ENCODE data around the gene ZCCHC24. TPM values are rescaled to one million over a fixed set of nuclear protein-coding genes. Genes with fewer than 3 reads are reported as not detected.
A peak's percentile ranks its signal among the peaks of the same experiment; 100 is the strongest.

ZCCHC24 gene
- total and polyA plus RNA-seq, 2 of the 8 experiments (the other 6 are each of a cell fraction or from before 2014, with no cell fraction given) = 3.9 to 6.9 TPM

DNA sequence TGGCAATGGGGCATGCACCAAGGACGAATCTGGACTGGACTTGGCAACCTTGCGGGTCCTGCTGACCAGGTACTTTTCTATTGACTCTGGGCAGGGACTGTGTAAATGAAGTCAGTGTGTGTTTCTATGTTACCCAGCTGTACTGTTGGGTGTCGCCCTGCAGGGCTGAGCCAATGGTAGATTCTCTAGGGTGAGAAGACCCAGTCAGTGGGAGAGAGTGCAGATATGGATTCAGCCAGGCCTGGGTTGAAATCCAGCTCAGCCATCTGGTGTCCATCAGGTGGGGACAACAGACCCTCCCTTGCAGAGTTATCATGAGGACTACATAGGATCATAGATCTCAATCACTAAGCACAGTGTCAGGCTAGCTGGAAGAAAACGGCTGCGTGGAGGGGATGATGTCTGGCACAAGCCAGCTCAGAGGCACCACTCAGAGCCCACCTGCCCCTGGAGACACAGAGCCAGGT, 103.1 kb downstream of the ZCCHC24 start:
- no peak for FAIRE-seq
- 88% methylated on average over 5 of the region's 5 CpGs; no CpG with 5 or more reads in 1 of the 2 experiments for WGBS, 2 experiments (ENCODE audit: extremely low coverage in 1 of 2, insufficient coverage in 1 of 2, insufficient read length in 1 of 2, insufficient replicate concordance in 2 of 2, low coverage in 1 of 2, low lambda C conversion rate in 2 of 2, missing lambda C conversion rate in 1 of 2)

More for the DNA sequence above, 103.1 kb downstream of the ZCCHC24 start:
- Histone ChIP-seq H3K4me2 (ENCODE audit: insufficient read depth in 1 of 2, low read depth in 2 of 2, low read length in 2 of 2) (no peak overlapping the region), H2BK120ac (replicated peaks; ENCODE audit: low read depth, low read length) (no peak overlapping the region), H3K4me3 (ENCODE audit: extremely low read depth in 1 of 4, insufficient read depth in 2 of 4, low read depth in 3 of 4, low read length in 4 of 4) (no peak overlapping the region), H3K9me3 (ENCODE audit: insufficient read depth in 2 of 2, low read depth in 1 of 2, low read length in 1 of 2) (no peaks in the 10 kb centered on the region), H4K5ac (ENCODE audit: insufficient read length, low read depth, low read length) (no peak overlapping the region), H3K36me3 (ENCODE audit: control insufficient read depth in 2 of 4, insufficient read depth in 4 of 4, low read length in 3 of 4) (no peaks in the 10 kb centered on the region), H4K8ac (ENCODE audit: extremely low read depth, insufficient read depth, low read length) (no peak overlapping the region), H3K14ac (ENCODE audit: insufficient read length) (no peak overlapping the region), H3K18ac (ENCODE audit: extremely low read depth, low read length) (no peak overlapping the region), H2AK5ac (ENCODE audit: low read depth, low read length) (no peak overlapping the region), H3K4me1 (replicated peaks in 1 of 4; ENCODE audit: control insufficient read depth in 3 of 4, insufficient read depth in 4 of 4, low read length in 3 of 4) (peaks cover 0 to 8% (median 5%) of the 10 kb centered on the region in 4 experiments; a peak in 5 of 7 replicates), H2BK12ac (ENCODE audit: low read depth, low read length) (no peak overlapping the region), H3K23ac (ENCODE audit: insufficient read length) (no peak overlapping the region), H3K79me1 (ENCODE audit: low read depth, low read length) (no peaks in the 10 kb centered on the region), H3K27me3 (replicated peaks in 1 of 4; ENCODE audit: control insufficient read depth in 3 of 4, extremely low read depth in 1 of 4, insufficient read depth in 3 of 4, low read length in 3 of 4) (no peaks in the 10 kb centered on the region), H3K79me2 (ENCODE audit: control insufficient read depth in 1 of 2, insufficient read depth in 2 of 2, low read length in 2 of 2) (no peaks in the 10 kb centered on the region), H4K91ac (replicated peaks; ENCODE audit: insufficient read length, low read length) (no peak overlapping the region), H2BK20ac (ENCODE audit: low read length) (no peak overlapping the region), H4K20me1 (replicated peaks in 1 of 2; ENCODE audit: control insufficient read depth in 1 of 2, insufficient read depth in 2 of 2, low read length in 2 of 2) (no peaks in the 10 kb centered on the region), H2BK5ac (ENCODE audit: low read depth, low read length) (no peak overlapping the region), H2AFZ (ENCODE audit: low read length) (no peak overlapping the region), H3K4ac (replicated peaks; ENCODE audit: insufficient read length, low read depth, low read length) (no peak overlapping the region), H3K27ac (ENCODE audit: low read depth, low read length) (no peak overlapping the region), H2BK15ac (ENCODE audit: low read length) (0 out of 2 replicates have a peak overlapping the region, but pooled peaks have one; percentile 37), H3K56ac (replicated peaks; ENCODE audit: insufficient read length, low read depth, low read length) (no peak overlapping the region), H3K9ac (replicated peaks in 1 of 4; ENCODE audit: extremely low read depth in 1 of 4, low read depth in 3 of 4, low read length in 3 of 4) (no peak overlapping the region), H3K23me2 (ENCODE audit: low read depth, low read length) (no peaks in the 10 kb centered on the region; the same call in 1 of the 2 replicates)
- ChIA-PET CTCF (ENCODE audit: partially characterized antibody) (interaction anchor here (0.6 to 1.2 kb wide), 4 partner anchors 43 to 787 kb away, joined by 3 to 5 read pairs (median 4); no protein-coding TSS in a partner anchor), POLR2A (ENCODE audit: partially characterized antibody) (interaction anchor here (0.6 to 1.4 kb wide), 3 partner anchors 15 to 427 kb away, joined by 3 to 4 read pairs (median 3); no protein-coding TSS in a partner anchor)
- TF ChIP-seq SIX5 (IDR thresholded peaks at IDR 0.05; ENCODE audit: low read depth, low read length) = no peak
- TF ChIP-seq SRF (IDR thresholded peaks at IDR 0.05; ENCODE audit: low read depth, low read length) = no peak
- no peak for TF ChIP-seq SP2 (IDR thresholded peaks at IDR 0.05; ENCODE audit: low read length)
- TF ChIP-seq SP1 (IDR thresholded peaks at IDR 0.05; ENCODE audit: low read depth, low read length) = no peak
- TF ChIP-seq SAP30 (IDR thresholded peaks at IDR 0.05; ENCODE audit: insufficient read depth, insufficient replicate concordance, low read length) = no peak
- no peak for TF ChIP-seq RNF2 (IDR thresholded peaks at IDR 0.05; ENCODE audit: borderline replicate concordance, low read depth, low read length, missing control alignments, poor library complexity, severe bottlenecking)
- no peak for TF ChIP-seq JUN (IDR thresholded peaks at IDR 0.05; ENCODE audit: low read depth, low read length)
- TF ChIP-seq ASH2L (IDR thresholded peaks at IDR 0.05; ENCODE audit: low read length) = no peak
- TF ChIP-seq SUZ12 (IDR thresholded peaks at IDR 0.05; ENCODE audit: low read length) = no peak
- TF ChIP-seq, protein P1, sequence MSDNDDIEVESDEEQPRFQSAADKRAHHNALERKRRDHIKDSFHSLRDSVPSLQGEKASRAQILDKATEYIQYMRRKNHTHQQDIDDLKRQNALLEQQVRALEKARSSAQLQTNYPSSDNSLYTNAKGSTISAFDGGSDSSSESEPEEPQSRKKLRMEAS (IDR thresholded peaks at IDR 0.05) = no peak
- no peak for TF ChIP-seq ZNF274 (IDR thresholded peaks at IDR 0.05; ENCODE audit: borderline replicate concordance, extremely low read depth, low read length)
- TF ChIP-seq CEBPB (IDR thresholded peaks at IDR 0.05; ENCODE audit: low read depth, low read length) = no peak
- no peak for TF ChIP-seq BCL11A (IDR thresholded peaks at IDR 0.05; ENCODE audit: low read depth in 2 of 2, low read length in 2 of 2)
- DNase-seq (ENCODE audit: low read depth in 1 of 2, low spot score in 2 of 2) = no peak
